HG03378 (cell line): ENCODE measurements around the gene SPPL2C.

Experiments used
- ATAC-seq: cut with Tn5 transposase; IDR thresholded peaks from one replicate; pipeline ENCODE4 v1.9.1; 2021; ENCODE audit warnings: mild to moderate bottlenecking, moderate library complexity; ENCODE audit not compliant: unreplicated experiment

The SPPL2C gene

DNA sequence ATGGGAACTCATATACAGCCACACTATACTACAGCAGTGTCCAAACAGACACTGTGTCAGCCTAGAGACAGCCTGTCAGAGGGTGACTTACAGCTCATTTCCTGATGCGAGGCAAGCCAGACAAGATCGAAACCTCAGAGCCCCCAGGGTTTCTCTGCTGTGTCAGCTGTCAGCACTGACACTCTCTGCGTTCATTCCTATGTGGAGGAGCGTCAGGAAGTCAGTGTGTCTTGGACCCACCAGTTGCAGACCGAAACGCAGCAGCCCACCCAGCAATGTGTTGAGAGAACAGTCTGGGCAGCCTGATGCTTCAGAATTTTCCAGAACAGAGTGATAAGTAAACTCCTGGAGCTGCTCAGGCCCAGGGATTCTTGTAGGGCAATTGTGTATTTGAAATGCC lies 29.0 kb downstream of the SPPL2C start:
- no peak for ATAC-seq

DNA sequence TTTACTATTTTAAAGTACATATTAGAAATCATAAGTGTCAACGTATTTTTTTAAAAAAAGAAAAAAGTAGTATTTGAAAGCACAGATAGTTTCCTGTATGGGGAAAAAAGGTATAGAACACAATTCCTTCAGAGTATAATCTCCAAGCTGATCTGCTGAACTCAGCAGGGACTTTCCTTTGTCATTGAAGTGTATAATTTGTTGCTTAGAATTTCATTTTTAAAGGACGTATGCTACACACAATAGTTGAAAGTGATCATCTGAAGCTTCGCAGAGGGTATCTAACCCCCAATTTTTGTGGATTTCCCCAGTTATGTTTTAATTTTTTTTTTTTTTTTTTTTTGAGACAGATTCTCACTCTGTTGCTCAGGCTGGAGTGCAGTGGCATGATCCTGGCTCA lies 29.5 kb downstream of the SPPL2C start:
- no peak for ATAC-seq

GRCh38 chr17:45876539-45876938 lies 31.9 kb downstream of the SPPL2C start:
- ATAC-seq = no peak

- ATAC-seq = no peak
Measured at GRCh38 chr17:45877467-45877866, 32.8 kb downstream of the SPPL2C start.

- no peak for ATAC-seq
Measured at GRCh38 chr17:45883063-45883462, 38.4 kb downstream of the SPPL2C start.

GRCh38 chr17:45886852-45887251 lies 42.2 kb downstream of the SPPL2C start:
- ATAC-seq = no peak

GRCh38 chr17:45888392-45888791 lies 43.7 kb downstream of the SPPL2C start:
- no peak for ATAC-seq

GRCh38 chr17:45889579-45889978 lies 44.9 kb downstream of the SPPL2C start:
- no peak for ATAC-seq

GRCh38 chr17:45893725-45894021 lies 49.0 kb downstream of the SPPL2C start:
- ATAC-seq = no peak

DNA sequence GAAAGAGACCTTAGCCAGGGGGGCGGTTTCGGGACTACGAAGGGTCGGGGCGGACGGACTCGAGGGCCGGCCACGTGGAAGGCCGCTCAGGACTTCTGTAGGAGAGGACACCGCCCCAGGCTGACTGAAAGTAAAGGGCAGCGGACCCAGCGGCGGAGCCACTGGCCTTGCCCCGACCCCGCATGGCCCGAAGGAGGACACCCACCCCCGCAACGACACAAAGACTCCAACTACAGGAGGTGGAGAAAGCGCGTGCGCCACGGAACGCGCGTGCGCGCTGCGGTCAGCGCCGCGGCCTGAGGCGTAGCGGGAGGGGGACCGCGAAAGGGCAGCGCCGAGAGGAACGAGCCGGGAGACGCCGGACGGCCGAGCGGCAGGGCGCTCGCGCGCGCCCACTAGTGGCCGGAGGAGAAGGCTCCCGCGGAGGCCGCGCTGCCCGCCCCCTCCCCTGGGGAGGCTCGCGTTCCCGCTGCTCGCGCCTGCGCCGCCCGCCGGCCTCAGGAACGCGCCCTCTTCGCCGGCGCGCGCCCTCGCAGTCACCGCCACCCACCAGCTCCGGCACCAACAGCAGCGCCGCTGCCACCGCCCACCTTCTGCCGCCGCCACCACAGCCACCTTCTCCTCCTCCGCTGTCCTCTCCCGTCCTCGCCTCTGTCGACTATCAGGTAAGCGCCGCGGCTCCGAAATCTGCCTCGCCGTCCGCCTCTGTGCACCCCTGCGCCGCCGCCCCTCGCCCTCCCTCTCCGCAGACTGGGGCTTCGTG lies 49.5 kb downstream of the SPPL2C start, which contains the start of gene MAPT:
MAPT (plus strand) TSS at position 533 of the 763 bp plus-strand sequence. CDS start 67,784 bp downstream, outside the sequence.
- no peak for ATAC-seq

- ATAC-seq = no peak
Measured at GRCh38 chr17:45895304-45895968, 50.8 kb downstream of the SPPL2C start.

DNA sequence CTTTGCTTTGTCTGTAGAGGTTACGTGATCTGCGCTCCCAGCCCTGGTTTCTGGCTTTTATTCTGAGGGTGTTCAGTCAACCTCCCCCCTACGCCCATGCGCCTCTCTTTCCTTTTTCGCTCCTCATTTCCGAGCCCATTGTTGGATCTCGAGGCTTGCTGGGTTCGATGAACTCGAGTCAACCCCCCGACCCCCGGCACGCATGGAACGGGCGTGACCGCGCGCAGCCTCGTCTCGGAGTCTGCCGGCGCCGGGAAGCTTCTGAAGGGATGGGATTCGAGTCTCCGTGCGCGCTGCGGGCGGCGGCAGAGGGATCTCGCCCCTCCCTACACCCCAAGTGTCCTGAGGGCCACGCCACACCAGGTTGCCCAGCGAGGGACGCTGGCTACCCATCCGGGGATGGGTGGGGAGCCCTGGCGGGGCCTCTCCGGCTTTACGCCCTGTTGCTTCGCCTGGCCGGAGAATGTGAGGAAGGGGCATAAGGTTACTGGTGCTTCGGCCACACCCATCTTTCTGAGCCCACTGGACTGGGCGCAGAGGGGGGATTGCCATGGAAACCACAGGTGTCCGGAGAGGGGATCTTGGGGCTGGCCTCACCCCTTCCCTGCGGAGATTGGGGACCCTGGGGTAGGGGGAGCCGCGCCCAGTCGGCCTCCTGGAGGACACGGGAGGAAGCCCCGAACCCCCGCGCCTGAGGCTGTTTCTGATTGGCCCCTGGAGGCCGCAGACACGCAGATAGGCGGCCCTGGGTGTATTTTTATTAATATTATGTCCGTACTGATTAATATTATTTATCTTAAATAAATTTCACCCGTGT lies 51.5 kb downstream of the SPPL2C start:
- no peak for ATAC-seq
